ENCODE results near the gene CAB39L.

Gene CAB39L

GRCh38 chr13:49346460-49346859, 97.4 kb downstream of the CAB39L start:
- H2BK12ac ChIP-seq (ENCODE audit: low read length in 2 of 2), result no peak overlapping the region
- H3K4me3 ChIP-seq (ENCODE audit: insufficient read depth in 1 of 2, low read depth in 1 of 2, low read length in 2 of 2), result no peak overlapping the region
- H3K23ac ChIP-seq (ENCODE audit: low read length in 2 of 2), result no peak overlapping the region
- DNase-seq, result no peak
- WGBS, result 94% methylated on average over 5 of the region's 5 CpGs
- peaks cover 2% of the 10 kb centered on the region for H3K4me1 ChIP-seq (ENCODE audit: control insufficient read depth, insufficient read depth, low read depth, low read length)
- H2BK15ac ChIP-seq (ENCODE audit: low read depth, poor library complexity, severe bottlenecking), result no peak overlapping the region
- H2AFZ ChIP-seq (ENCODE audit: low read depth, low read length), result no peak overlapping the region
- no peak overlapping the region for H3K27ac ChIP-seq (ENCODE audit: low read length, poor library complexity, severe bottlenecking)
- no peak overlapping the region for H3K14ac ChIP-seq (ENCODE audit: low read length in 2 of 2)
- no peaks in the 10 kb centered on the region for H3K27me3 ChIP-seq (ENCODE audit: control insufficient read depth in 1 of 2, insufficient read depth in 1 of 2, low read length in 2 of 2)
- H4K91ac ChIP-seq (ENCODE audit: low read length), result no peak overlapping the region
- no peak overlapping the region for H2BK5ac ChIP-seq (ENCODE audit: low read depth, low read length, poor library complexity, severe bottlenecking)
- no peak overlapping the region for H2BK120ac ChIP-seq (ENCODE audit: low read depth, low read length)
- H4K8ac ChIP-seq (ENCODE audit: low read length), result no peak overlapping the region
- H3K9me3 ChIP-seq (ENCODE audit: control insufficient read depth, low read length), result no peaks in the 10 kb centered on the region
- H3K79me1 ChIP-seq (replicated peaks; ENCODE audit: low read length, poor library complexity, severe bottlenecking), result no peaks in the 10 kb centered on the region
- H3K9ac ChIP-seq (ENCODE audit: low read length), result no peak overlapping the region
- peaks cover 3 to 6% of the 10 kb centered on the region in 2 experiments for H3K36me3 ChIP-seq (ENCODE audit: control insufficient read depth in 1 of 2, insufficient read depth in 2 of 2, low read depth in 1 of 2, low read length in 2 of 2)
- no peak overlapping the region for H3K18ac ChIP-seq (ENCODE audit: low read depth in 1 of 2, low read length in 2 of 2)
- H3K4ac ChIP-seq (ENCODE audit: low read depth in 1 of 2, low read length in 2 of 2), result no peak overlapping the region
- H2AK5ac ChIP-seq (ENCODE audit: low read length, severe bottlenecking), result no peak overlapping the region
- no peak overlapping the region for H3K4me2 ChIP-seq (ENCODE audit: low read length, poor library complexity, severe bottlenecking)

- H3K36me3 ChIP-seq (ENCODE audit: control insufficient read depth in 1 of 2, insufficient read depth in 2 of 2, low read depth in 1 of 2, low read length in 2 of 2), result peaks cover 6 to 10% of the 10 kb centered on the region in 2 experiments
- WGBS, result 92% methylated on average over 1 of the region's 2 CpGs
- H2AFZ ChIP-seq (ENCODE audit: low read depth, low read length), result no peak overlapping the region
- no peak overlapping the region for H3K27ac ChIP-seq (ENCODE audit: low read length, poor library complexity, severe bottlenecking)
- no peaks in the 10 kb centered on the region for H3K27me3 ChIP-seq (ENCODE audit: control insufficient read depth in 1 of 2, insufficient read depth in 1 of 2, low read length in 2 of 2)
- H3K14ac ChIP-seq (ENCODE audit: low read length in 2 of 2), result no peak overlapping the region
- peaks cover 2% of the 10 kb centered on the region for H3K4me1 ChIP-seq (ENCODE audit: control insufficient read depth, insufficient read depth, low read depth, low read length)
- no peak overlapping the region for H3K4me2 ChIP-seq (ENCODE audit: low read length, poor library complexity, severe bottlenecking)
- no peak overlapping the region for H3K23ac ChIP-seq (ENCODE audit: low read length in 2 of 2)
- H2BK120ac ChIP-seq (ENCODE audit: low read depth, low read length), result no peak overlapping the region
- H3K18ac ChIP-seq (ENCODE audit: low read depth in 1 of 2, low read length in 2 of 2), result no peak overlapping the region
- H2BK12ac ChIP-seq (ENCODE audit: low read length in 2 of 2), result no peak overlapping the region
- no peak overlapping the region for H2BK5ac ChIP-seq (ENCODE audit: low read depth, low read length, poor library complexity, severe bottlenecking)
- no peak overlapping the region for H3K4me3 ChIP-seq (ENCODE audit: insufficient read depth in 1 of 2, low read depth in 1 of 2, low read length in 2 of 2)
- H2AK5ac ChIP-seq (ENCODE audit: low read length, severe bottlenecking), result no peak overlapping the region
- no peak overlapping the region for H3K4ac ChIP-seq (ENCODE audit: low read depth in 1 of 2, low read length in 2 of 2)
- no peaks in the 10 kb centered on the region for H3K79me1 ChIP-seq (replicated peaks; ENCODE audit: low read length, poor library complexity, severe bottlenecking)
- H3K9ac ChIP-seq (ENCODE audit: low read length), result no peak overlapping the region
- no peak overlapping the region for H4K91ac ChIP-seq (ENCODE audit: low read length)
- no peaks in the 10 kb centered on the region for H3K9me3 ChIP-seq (ENCODE audit: control insufficient read depth, low read length)
- no peak overlapping the region for H4K8ac ChIP-seq (ENCODE audit: low read length)
- H2BK15ac ChIP-seq (ENCODE audit: low read depth, poor library complexity, severe bottlenecking), result no peak overlapping the region
- DNase-seq, result no peak
Measured at GRCh38 chr13:49343731-49344130, 100.1 kb downstream of the CAB39L start.

- H3K4me2 ChIP-seq (ENCODE audit: low read length, poor library complexity, severe bottlenecking), result no peak overlapping the region
Measured at GRCh38 chr13:49343255-49343654, 100.6 kb downstream of the CAB39L start.

GRCh38 chr13:49342454-49342853, 101.4 kb downstream of the CAB39L start:
- Histone ChIP-seq H3K36me3 (ENCODE audit: control insufficient read depth in 1 of 2, insufficient read depth in 2 of 2, low read depth in 1 of 2, low read length in 2 of 2) (peaks cover 0 to 10% of the 10 kb centered on the region in 2 experiments), H3K4me1 (ENCODE audit: control insufficient read depth, insufficient read depth, low read depth, low read length) (peaks cover 2% of the 10 kb centered on the region), H3K27me3 (ENCODE audit: control insufficient read depth in 1 of 2, insufficient read depth in 1 of 2, low read length in 2 of 2) (no peaks in the 10 kb centered on the region), H3K4me2 (ENCODE audit: low read length, poor library complexity, severe bottlenecking) (no peak overlapping the region), H3K9ac (ENCODE audit: low read length) (no peak overlapping the region), H4K8ac (ENCODE audit: low read length) (no peak overlapping the region), H3K27ac (ENCODE audit: low read length, poor library complexity, severe bottlenecking) (no peak overlapping the region), H2AK5ac (ENCODE audit: low read length, severe bottlenecking) (no peak overlapping the region), H3K79me1 (replicated peaks; ENCODE audit: low read length, poor library complexity, severe bottlenecking) (no peaks in the 10 kb centered on the region), H2BK15ac (ENCODE audit: low read depth, poor library complexity, severe bottlenecking) (no peak overlapping the region), H3K14ac (ENCODE audit: low read length in 2 of 2) (no peak overlapping the region), H2BK120ac (ENCODE audit: low read depth, low read length) (no peak overlapping the region), H3K9me3 (ENCODE audit: control insufficient read depth, low read length) (no peaks in the 10 kb centered on the region), H4K91ac (ENCODE audit: low read length) (no peak overlapping the region), H2AFZ (ENCODE audit: low read depth, low read length) (no peak overlapping the region), H3K18ac (ENCODE audit: low read depth in 1 of 2, low read length in 2 of 2) (no peak overlapping the region), H2BK12ac (ENCODE audit: low read length in 2 of 2) (no peak overlapping the region), H3K4me3 (ENCODE audit: insufficient read depth in 1 of 2, low read depth in 1 of 2, low read length in 2 of 2) (no peak overlapping the region), H3K23ac (ENCODE audit: low read length in 2 of 2) (no peak overlapping the region), H2BK5ac (ENCODE audit: low read depth, low read length, poor library complexity, severe bottlenecking) (no peak overlapping the region), H3K4ac (ENCODE audit: low read depth in 1 of 2, low read length in 2 of 2) (no peak overlapping the region)
- WGBS, result 80% methylated on average over 1 of the region's 2 CpGs
- DNase-seq, result no peak

More at GRCh38 chr13:49343255-49343654, 100.6 kb downstream of the CAB39L start:
- no peak overlapping the region for H2BK120ac ChIP-seq (ENCODE audit: low read depth, low read length)
- H3K27me3 ChIP-seq (ENCODE audit: control insufficient read depth in 1 of 2, insufficient read depth in 1 of 2, low read length in 2 of 2), result no peaks in the 10 kb centered on the region
- no peak overlapping the region for H4K8ac ChIP-seq (ENCODE audit: low read length)
- no peak overlapping the region for H2BK5ac ChIP-seq (ENCODE audit: low read depth, low read length, poor library complexity, severe bottlenecking)
- H2AK5ac ChIP-seq (ENCODE audit: low read length, severe bottlenecking), result no peak overlapping the region
- no peak overlapping the region for H3K27ac ChIP-seq (ENCODE audit: low read length, poor library complexity, severe bottlenecking)
- peaks cover 2% of the 10 kb centered on the region for H3K4me1 ChIP-seq (ENCODE audit: control insufficient read depth, insufficient read depth, low read depth, low read length)
- H2BK15ac ChIP-seq (ENCODE audit: low read depth, poor library complexity, severe bottlenecking), result no peak overlapping the region
- no peak overlapping the region for H3K18ac ChIP-seq (ENCODE audit: low read depth in 1 of 2, low read length in 2 of 2)
- H2BK12ac ChIP-seq (ENCODE audit: low read length in 2 of 2), result no peak overlapping the region
- H3K9me3 ChIP-seq (ENCODE audit: control insufficient read depth, low read length), result no peaks in the 10 kb centered on the region
- no peak overlapping the region for H2AFZ ChIP-seq (ENCODE audit: low read depth, low read length)
- H3K23ac ChIP-seq (ENCODE audit: low read length in 2 of 2), result no peak overlapping the region
- H3K36me3 ChIP-seq (ENCODE audit: control insufficient read depth in 1 of 2, insufficient read depth in 2 of 2, low read depth in 1 of 2, low read length in 2 of 2), result peaks cover 1 to 10% of the 10 kb centered on the region in 2 experiments
- no peak overlapping the region for H4K91ac ChIP-seq (ENCODE audit: low read length)
- no peak overlapping the region for H3K14ac ChIP-seq (ENCODE audit: low read length in 2 of 2)
- H3K9ac ChIP-seq (ENCODE audit: low read length), result no peak overlapping the region
- 100% methylated on average over 2 of the region's 3 CpGs for WGBS
- no peaks in the 10 kb centered on the region for H3K79me1 ChIP-seq (replicated peaks; ENCODE audit: low read length, poor library complexity, severe bottlenecking)
- no peak overlapping the region for H3K4ac ChIP-seq (ENCODE audit: low read depth in 1 of 2, low read length in 2 of 2)
- DNase-seq, result no peak
- H3K4me3 ChIP-seq (ENCODE audit: insufficient read depth in 1 of 2, low read depth in 1 of 2, low read length in 2 of 2), result no peak overlapping the region
